ENCODE results near the gene ADAMTS9.

GRCh38 chr3:64473466-64473865 lies 214.3 kb downstream of the ADAMTS9 start:
- TF ChIP-seq, protein P1, sequence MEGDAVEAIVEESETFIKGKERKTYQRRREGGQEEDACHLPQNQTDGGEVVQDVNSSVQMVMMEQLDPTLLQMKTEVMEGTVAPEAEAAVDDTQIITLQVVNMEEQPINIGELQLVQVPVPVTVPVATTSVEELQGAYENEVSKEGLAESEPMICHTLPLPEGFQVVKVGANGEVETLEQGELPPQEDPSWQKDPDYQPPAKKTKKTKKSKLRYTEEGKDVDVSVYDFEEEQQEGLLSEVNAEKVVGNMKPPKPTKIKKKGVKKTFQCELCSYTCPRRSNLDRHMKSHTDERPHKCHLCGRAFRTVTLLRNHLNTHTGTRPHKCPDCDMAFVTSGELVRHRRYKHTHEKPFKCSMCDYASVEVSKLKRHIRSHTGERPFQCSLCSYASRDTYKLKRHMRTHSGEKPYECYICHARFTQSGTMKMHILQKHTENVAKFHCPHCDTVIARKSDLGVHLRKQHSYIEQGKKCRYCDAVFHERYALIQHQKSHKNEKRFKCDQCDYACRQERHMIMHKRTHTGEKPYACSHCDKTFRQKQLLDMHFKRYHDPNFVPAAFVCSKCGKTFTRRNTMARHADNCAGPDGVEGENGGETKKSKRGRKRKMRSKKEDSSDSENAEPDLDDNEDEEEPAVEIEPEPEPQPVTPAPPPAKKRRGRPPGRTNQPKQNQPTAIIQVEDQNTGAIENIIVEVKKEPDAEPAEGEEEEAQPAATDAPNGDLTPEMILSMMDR (IDR thresholded peaks at IDR 0.05), result no peak
- TF ChIP-seq POLR2A (IDR thresholded peaks at IDR 0.05) (no peak), POLR2AphosphoS5 (IDR thresholded peaks at IDR 0.05) (no peak), EP300 (IDR thresholded peaks at IDR 0.05; ENCODE audit: low read depth) (no peak)
